ENCODE data around the gene MEG3. TPM values are rescaled to one million over a fixed set of nuclear protein-coding genes. Genes with fewer than 3 reads are reported as not detected.
A peak's percentile ranks its signal among the peaks of the same experiment; 100 is the strongest.

The MEG3 gene
- total and polyA plus RNA-seq, 2 experiments from 2014 or later = not detected

- peak overlapping the region; percentile 81 for H3K4me2 ChIP-seq
Observed at GRCh38 chr14:100900837-100901390, 75.0 kb downstream of the MEG3 start.

GRCh38 chr14:100901391-100902183, 75.7 kb downstream of the MEG3 start:
- H3K27me3 Mint-ChIP-seq (ENCODE audit: insufficient read depth, low read depth, poor library complexity) = peaks cover 50% of the 10 kb centered on the region

More at GRCh38 chr14:100900837-100901390, 75.0 kb downstream of the MEG3 start:
- H3K27me3 ChIP-seq (ENCODE audit: insufficient read depth) = peaks cover 33% of the 10 kb centered on the region
- Mint-ChIP-seq H3K9me3 (peaks cover 13% of the 10 kb centered on the region), H3K36me3 (ENCODE audit: low read depth) (peaks cover 6% of the 10 kb centered on the region; the same call in 2 of the 3 replicates), H3K27ac (no peak overlapping the region; the same call in 1 of the 2 replicates), H3K4me3 (peak overlapping the region; percentile 71), H3K27me3 (ENCODE audit: insufficient read depth, low read depth, poor library complexity) (peaks cover 48% of the 10 kb centered on the region), H3K4me1 (peaks cover 59% of the 10 kb centered on the region)
- TF ChIP-seq CTCF (conservative IDR thresholded peaks at IDR 0.05; ENCODE audit: low read depth in 2 of 2) (peak; percentile 69 to 96), NANOG (IDR thresholded peaks at IDR 0.05; ENCODE audit: borderline replicate concordance) (no peak)
- H3K27ac ChIP-seq (ENCODE audit: low read depth) = no peak overlapping the region
- DNase-seq (ENCODE audit: low spot score) (peak; percentile 80), ATAC-seq (peak; percentile 45)
- peaks cover 37% of the 10 kb centered on the region for H3K4me1 ChIP-seq (ENCODE audit: insufficient read depth)
- no peaks in the 10 kb centered on the region for H3K79me2 ChIP-seq (replicated peaks; ENCODE audit: insufficient read depth)
- peak overlapping the region; percentile 99 for H2AFZ ChIP-seq
- H3K4me3 ChIP-seq = peak overlapping the region; percentile 67
- H3K36me3 ChIP-seq (ENCODE audit: insufficient read depth) = no peaks in the 10 kb centered on the region
- no peaks in the 10 kb centered on the region for H3F3A ChIP-seq (replicated peaks; ENCODE audit: low read depth)
- H4K20me1 ChIP-seq (replicated peaks; ENCODE audit: insufficient read depth) = no peaks in the 10 kb centered on the region
- no peaks in the 10 kb centered on the region for H3K9me2 ChIP-seq (ENCODE audit: insufficient read depth)

More at GRCh38 chr14:100901391-100902183, 75.7 kb downstream of the MEG3 start:
- Histone ChIP-seq H3K4me2 (no peak overlapping the region), H3K4me1 (ENCODE audit: insufficient read depth) (peaks cover 37% of the 10 kb centered on the region), H3K79me2 (replicated peaks; ENCODE audit: insufficient read depth) (no peaks in the 10 kb centered on the region), H4K20me1 (replicated peaks; ENCODE audit: insufficient read depth) (no peaks in the 10 kb centered on the region; the same call in 1 of the 2 replicates), H3K4me3 (no peak overlapping the region), H2AFZ (no peak overlapping the region), H3K27ac (ENCODE audit: low read depth) (no peak overlapping the region), H3K9me2 (ENCODE audit: insufficient read depth) (no peaks in the 10 kb centered on the region), H3F3A (replicated peaks; ENCODE audit: low read depth) (no peaks in the 10 kb centered on the region), H3K36me3 (ENCODE audit: insufficient read depth) (no peaks in the 10 kb centered on the region), H3K27me3 (ENCODE audit: insufficient read depth) (peaks cover 38% of the 10 kb centered on the region)
- no peak overlapping the region for H3K27ac Mint-ChIP-seq
- peaks cover 59% of the 10 kb centered on the region for H3K4me1 Mint-ChIP-seq
- no peak for ATAC-seq
- H3K4me3 Mint-ChIP-seq = no peak overlapping the region
- DNase-seq (ENCODE audit: low spot score) = no peak
- H3K9me3 Mint-ChIP-seq = peaks cover 13% of the 10 kb centered on the region
- H3K36me3 Mint-ChIP-seq (ENCODE audit: low read depth) = peaks cover 6% of the 10 kb centered on the region; the same call in 2 of the 3 replicates
- TF ChIP-seq EZH2 (IDR thresholded peaks at IDR 0.05; ENCODE audit: low read depth, unreplicated experiment) = no peak
- no peak for TF ChIP-seq CREB1 (CRISPR knock-in tag; IDR thresholded peaks at IDR 0.05; ENCODE audit: low read depth)
- no peak for TF ChIP-seq REST (IDR thresholded peaks at IDR 0.05; ENCODE audit: unreplicated experiment)
- TF ChIP-seq CTCF (conservative IDR thresholded peaks at IDR 0.05; ENCODE audit: low read depth in 2 of 2) = no peak
- TF ChIP-seq POLR2AphosphoS5 (IDR thresholded peaks at IDR 0.05; ENCODE audit: low read depth) = no peak
- TF ChIP-seq EZH2phosphoT487 (IDR thresholded peaks at IDR 0.05; ENCODE audit: unreplicated experiment) = no peak
- no peak for TF ChIP-seq ETS1 (IDR thresholded peaks at IDR 0.05)
- TF ChIP-seq ZNF331 (CRISPR knock-in tag; IDR thresholded peaks at IDR 0.05; ENCODE audit: low read depth) = no peak

All from GM23338 (cell line).